Inferior parietal cortex (tissue), 1 donor: ENCODE data around the gene NIM1K.
"Not testable (repeated sequence)": the region's sequence is repeated elsewhere in the genome, so short reads cannot be mapped to it uniquely, and the experiment has no call there.

Experiments used
- DNase-seq: peaks from one replicate; pipeline ENCODE4 v3.0.0-alpha.2; 2016; ENCODE audit errors: extremely low spot score

Gene NIM1K

GRCh38 chr5:43190755-43191603, 1.0 kb upstream of the NIM1K start:
- DNase-seq = peak; percentile 26

DNA sequence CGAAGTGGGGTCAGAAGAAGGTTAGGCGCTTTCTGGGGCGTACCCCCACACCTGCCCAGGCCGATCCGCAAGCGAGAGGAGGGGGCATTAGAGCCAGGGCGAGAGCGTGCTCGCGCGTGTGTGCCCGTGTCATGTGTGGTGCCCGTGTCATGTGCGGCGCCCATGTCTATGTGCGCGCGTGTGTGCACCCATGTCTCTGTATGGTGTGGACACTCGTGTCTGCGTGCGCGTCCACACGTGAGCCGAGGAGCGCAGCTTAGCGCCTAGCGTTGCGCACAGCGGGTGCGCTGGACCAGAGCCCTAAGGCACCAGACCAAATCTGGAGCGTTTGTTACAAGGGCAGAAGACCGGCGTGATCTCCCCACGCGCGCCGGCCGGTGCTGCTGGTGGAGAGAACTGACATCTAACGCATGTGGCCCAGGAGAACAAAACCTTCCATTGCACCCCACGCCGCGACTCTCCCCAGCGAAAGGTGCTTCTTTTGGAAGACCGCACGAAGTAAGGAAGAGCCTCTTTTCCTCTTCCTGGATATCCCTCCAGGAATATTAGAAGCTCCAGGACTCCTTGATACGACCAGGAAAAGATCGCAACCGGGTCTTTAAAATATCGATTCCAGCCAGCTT, 644 bp downstream of the NIM1K start:
- DNase-seq = peak; percentile 57

- DNase-seq = peak; percentile 79
Measured at GRCh38 chr5:43193181-43193893, 1.3 kb downstream of the NIM1K start.

- no peak for DNase-seq
Measured at GRCh38 chr5:43193894-43194265, 1.9 kb downstream of the NIM1K start.

GRCh38 chr5:43195670-43196265, 3.7 kb downstream of the NIM1K start:
- DNase-seq = peak; percentile 25

GRCh38 chr5:43197535-43197934, 5.5 kb downstream of the NIM1K start:
- DNase-seq = no peak

- not testable (repeated sequence) for DNase-seq
Measured at GRCh38 chr5:43201442-43201841, 9.4 kb downstream of the NIM1K start.

DNA sequence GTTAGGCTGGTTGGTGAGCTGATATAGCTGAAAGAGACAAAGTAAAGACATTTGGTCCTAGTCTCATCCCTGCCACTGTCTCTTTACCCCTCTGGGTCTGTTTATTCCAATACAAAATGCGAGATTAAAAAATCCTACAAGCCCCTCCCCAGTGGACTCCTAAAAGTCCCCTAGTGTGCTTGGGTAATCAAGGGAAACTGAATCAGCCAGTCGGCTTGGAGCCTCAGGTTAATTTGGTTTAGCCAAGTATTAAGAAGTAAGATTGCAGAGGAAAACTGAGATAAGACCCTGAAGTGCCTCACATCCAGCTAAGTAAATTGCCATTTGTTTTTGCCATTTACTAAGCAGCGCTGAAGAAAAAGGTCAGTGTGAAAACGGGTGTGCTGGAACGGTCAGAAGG, 10.4 kb downstream of the NIM1K start:
- DNase-seq = no peak

GRCh38 chr5:43203373-43203772, 11.3 kb downstream of the NIM1K start:
- DNase-seq = no peak

DNA sequence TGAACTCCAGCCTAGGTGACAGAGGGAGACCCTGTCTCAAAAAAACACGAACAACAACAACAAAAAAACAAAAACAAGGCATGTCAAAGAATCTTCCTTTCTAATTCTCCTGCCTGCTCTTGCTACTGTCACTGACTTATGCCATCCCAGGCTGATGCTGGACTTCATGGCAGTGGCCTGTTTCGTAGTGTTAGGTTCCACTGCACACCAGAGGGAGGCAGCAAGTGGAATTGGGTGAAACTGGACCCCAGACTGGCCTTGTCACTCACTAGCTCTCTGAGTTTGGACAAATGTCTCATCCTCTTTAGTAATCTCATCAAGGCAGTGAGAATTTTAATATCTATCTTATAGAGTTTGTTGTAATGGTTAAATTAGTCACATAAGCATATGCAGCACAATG, 12.9 kb downstream of the NIM1K start:
- DNase-seq = no peak

DNA sequence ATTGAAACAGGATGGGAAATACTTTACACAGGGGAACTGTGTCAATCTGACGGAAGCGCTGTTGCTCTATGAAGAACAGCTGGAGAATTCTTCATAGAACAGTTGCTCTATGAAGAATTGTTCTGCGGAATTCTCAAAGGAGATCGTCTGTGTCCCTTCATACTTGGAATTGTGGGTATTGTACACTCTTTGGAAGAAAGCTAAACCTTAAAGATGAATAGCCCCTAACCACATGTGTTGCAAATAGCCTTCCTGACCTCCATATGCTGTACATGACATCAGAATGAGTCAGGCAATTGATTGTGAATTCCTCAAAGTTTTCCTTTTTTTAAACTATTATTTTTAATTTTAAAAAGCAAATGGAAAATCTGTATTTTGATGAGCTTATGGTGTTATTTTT, 15.6 kb downstream of the NIM1K start:
- no peak for DNase-seq

DNA sequence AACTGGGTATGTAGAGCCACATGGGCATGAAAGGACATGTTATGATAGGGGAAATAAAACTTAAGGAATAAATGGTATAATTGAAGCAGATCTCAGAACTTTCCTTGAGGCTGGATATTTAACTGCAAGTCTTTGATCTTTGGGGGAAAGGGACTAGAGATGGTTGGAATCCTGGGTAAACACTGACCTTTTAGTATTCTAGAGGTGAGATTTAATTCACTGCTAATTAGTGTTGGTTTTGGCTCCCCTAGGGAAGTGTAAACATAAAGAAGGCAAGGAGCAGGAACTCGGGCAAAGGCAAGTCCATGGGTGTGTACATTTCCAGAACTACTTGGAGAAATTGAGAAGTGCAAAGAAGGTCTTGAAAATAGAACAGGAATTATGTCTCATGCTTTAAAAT, 16.6 kb downstream of the NIM1K start:
- no peak for DNase-seq

DNA sequence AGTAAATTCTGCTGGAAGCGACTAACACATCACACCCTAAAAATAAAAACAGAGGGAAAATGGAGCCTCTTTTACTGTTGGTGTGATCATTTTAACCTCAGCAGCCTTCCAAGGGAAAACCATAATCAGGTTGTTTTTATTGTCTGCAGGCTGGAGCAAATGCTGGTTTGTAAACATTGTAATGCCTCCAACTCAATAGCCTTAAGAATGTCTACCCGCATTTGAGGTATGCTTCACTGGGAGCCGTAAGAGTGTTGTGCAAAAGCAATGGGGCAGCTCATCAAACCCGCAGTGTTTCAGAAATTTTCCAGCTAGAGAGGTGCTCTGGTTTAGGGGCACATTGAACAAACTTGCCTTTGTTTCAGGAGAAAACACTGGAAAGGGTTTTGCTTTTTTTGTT, 17.0 kb downstream of the NIM1K start:
- no peak for DNase-seq

GRCh38 chr5:43209833-43210232, 17.8 kb downstream of the NIM1K start:
- DNase-seq = no peak

DNA sequence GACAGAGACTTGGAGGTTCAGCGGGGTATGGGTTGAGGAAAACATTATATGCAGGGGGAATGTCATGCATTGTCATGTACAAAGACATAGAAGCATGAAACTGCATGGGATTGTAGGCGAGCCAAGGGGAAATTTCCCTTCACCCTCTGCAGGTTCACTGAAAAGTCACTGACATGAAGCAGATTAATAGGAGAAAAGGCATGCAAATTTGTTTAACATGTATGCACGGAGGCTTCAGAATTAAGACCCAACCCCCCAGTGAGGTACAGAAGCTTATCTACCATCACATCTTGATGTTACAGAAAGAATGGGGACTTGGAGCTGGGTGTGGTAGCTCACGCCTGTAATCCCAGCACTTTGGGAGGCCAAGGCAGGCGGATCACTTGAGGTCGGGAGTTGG, 18.5 kb downstream of the NIM1K start:
- no peak for DNase-seq

DNA sequence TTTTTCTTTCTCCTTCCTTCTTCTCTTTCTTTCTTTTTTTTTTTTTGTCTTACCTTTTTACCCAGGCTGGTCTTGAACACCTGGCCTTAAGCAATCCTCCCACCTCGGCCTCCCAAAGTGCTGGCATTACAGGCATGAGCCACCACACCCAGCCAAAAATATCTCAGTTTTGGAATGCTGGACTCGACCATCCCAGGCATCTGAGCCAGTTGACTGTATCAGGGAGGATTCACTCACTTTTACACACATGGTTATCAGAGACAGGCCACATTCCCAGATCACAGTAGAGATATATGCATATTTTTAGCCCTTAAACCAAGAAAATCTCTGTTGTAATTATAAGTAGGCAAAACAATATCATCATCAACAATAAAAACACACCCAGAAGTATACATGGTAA, 21.9 kb downstream of the NIM1K start:
- DNase-seq = no peak

GRCh38 chr5:43215073-43215631, 23.1 kb downstream of the NIM1K start:
- no peak for DNase-seq

DNA sequence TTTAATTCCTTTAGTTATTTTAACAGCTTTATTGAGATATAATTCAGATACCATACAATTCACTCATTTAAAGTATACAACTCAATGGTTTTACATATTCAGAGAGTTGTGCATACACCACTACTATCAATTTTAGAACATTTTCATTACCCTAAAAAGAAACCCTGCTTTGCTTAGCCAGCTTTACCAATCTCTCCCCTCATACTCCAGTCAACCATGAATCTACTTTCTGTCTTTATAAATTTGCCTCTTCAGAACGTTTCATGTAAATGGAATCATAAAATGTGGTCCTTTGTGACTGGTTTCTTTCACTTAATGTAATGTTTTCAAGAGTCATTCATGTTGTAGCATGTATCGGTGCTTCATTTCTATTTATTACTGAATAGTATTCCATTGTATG, 24.9 kb downstream of the NIM1K start:
- no peak for DNase-seq

DNA sequence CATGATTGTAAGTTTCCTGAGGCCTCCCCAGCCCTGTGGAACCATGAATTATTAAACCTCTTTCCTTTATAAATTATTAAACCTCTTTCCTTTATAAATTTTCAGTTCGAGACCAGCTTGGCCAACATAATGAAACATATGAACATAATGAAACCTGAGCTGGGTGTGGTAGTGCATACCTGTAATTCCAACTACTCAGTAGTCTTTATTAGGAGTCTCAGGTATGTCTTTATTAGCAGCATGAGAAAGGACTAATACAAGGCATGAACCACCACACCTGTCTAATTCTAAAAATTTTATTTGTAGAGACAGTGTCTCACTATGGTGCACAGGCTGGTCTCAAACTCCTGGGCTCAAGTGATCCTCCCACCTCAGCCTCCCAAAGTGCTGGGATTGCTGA, 27.1 kb downstream of the NIM1K start:
- DNase-seq = no peak

- DNase-seq = no peak
Measured at GRCh38 chr5:43221502-43221901, 29.5 kb downstream of the NIM1K start.

GRCh38 chr5:43225649-43226245, 33.7 kb downstream of the NIM1K start:
- no peak for DNase-seq

- no peak for DNase-seq
Measured at GRCh38 chr5:43227655-43228054, 35.6 kb downstream of the NIM1K start.
